Panc1 (cell line): Measurements from ENCODE around the gene WDR49. TPM values are rescaled to one million over a fixed set of nuclear protein-coding genes. Genes with fewer than 3 reads are reported as not detected.

ENCODE experiments used
- ATAC-seq: fragments of 200-7000 bp; cut with Tn5 transposase; 2 replicates; pipeline ENCODE4 v1.9.1; 2020; ENCODE audit warnings: mild to moderate bottlenecking, moderate library complexity
- BruUV-seq: library from RNA; stranded (reverse); fragments of 400-500 nt; replicated peaks from 2 replicates; lab custom pipeline; 2021; lab: Mats Ljungman, UMichigan
- CTCF ChIA-PET: fragments of 300-600 bp; sonication (Branson Sonifier 250); formaldehyde crosslinking; loops from one replicate; lab custom pipeline; 2022; ENCODE audit warnings: antibody characterized with exemption; lab: Charles Lee
- POLR2A ChIA-PET: fragments of 300-600 bp; sonication (Branson Sonifier 250); formaldehyde crosslinking; loops from one replicate; lab custom pipeline; 2022; ENCODE audit warnings: antibody characterized with exemption; lab: Charles Lee
- DNase-seq: peaks from one replicate; pipeline ENCODE4 v3.0.0-alpha.2; 2010; ENCODE audit warnings: low read depth, low spot score
- H3K27ac ChIP-seq: 2 replicates; pipeline ENCODE4 v1.5.1; 2011; ENCODE audit warnings: mild to moderate bottlenecking, low read length, inconsistent platforms
- H3K27me3 ChIP-seq: fragments of 200-500 bp; sonication (Bioruptor generic); 2 replicates; pipeline ENCODE4 v1.6.0; 2014; ENCODE audit warnings: low read length, inconsistent platforms; ENCODE audit not compliant: control insufficient read depth, insufficient read depth
- H3K36me3 ChIP-seq: fragments of 200-500 bp; sonication (Bioruptor generic); 2 replicates; pipeline ENCODE4 v1.5.1; 2014; ENCODE audit warnings: inconsistent platforms, mild to moderate bottlenecking, low read length, moderate library complexity; ENCODE audit not compliant: control insufficient read depth, insufficient read depth
- H3K4me1 ChIP-seq: 2 replicates; pipeline ENCODE4 v1.5.1; 2011; ENCODE audit warnings: inconsistent platforms, mild to moderate bottlenecking, low read length, moderate library complexity; ENCODE audit not compliant: control insufficient read depth, insufficient read depth
- H3K4me3 ChIP-seq, 2 experiments: 2 replicates each; pipeline ENCODE4 v1.5.1; 2011 to 2012; ENCODE audit warnings: low read depth in 2 of 2, low read length in 2 of 2, mild to moderate bottlenecking in 2 of 2, inconsistent platforms in 1 of 2, moderate library complexity in 1 of 2
- H3K9me3 ChIP-seq: fragments of 200-500 bp; sonication (Bioruptor generic); 2 replicates; pipeline ENCODE4 v1.5.1; 2014; ENCODE audit warnings: low read depth, mild to moderate bottlenecking, inconsistent platforms, low read length, moderate library complexity; ENCODE audit not compliant: control insufficient read depth, insufficient read depth
- CTCF ChIP-seq: fragments of 450-650 bp; IDR thresholded peaks from 2 replicates; pipeline ENCODE4 v1.5.1; 2017; ENCODE audit warnings: mild to moderate bottlenecking
- POLR2AphosphoS5 ChIP-seq: IDR thresholded peaks from 2 replicates; pipeline ENCODE4 v1.6.1; 2012; ENCODE audit warnings: mild to moderate bottlenecking, low read depth, low read length, moderate library complexity
- SIN3A ChIP-seq: IDR thresholded peaks from 2 replicates; pipeline ENCODE4 v1.6.1; 2012; ENCODE audit warnings: low read depth, mild to moderate bottlenecking, low read length, moderate library complexity, borderline replicate concordance; ENCODE audit not compliant: insufficient read depth
- TCF7L2 ChIP-seq: IDR thresholded peaks from 2 replicates; pipeline ENCODE4 v1.6.1; 2011; ENCODE audit warnings: mild to moderate bottlenecking, low read depth, low read length, inconsistent platforms
- in situ Hi-C: cut with HindIII; loops from 2 replicates; pipeline ENCODE4 v1.10.0; 2016; ENCODE audit warnings: low sequenced_read_pairs, low pct_unique_long_range_greater_than_20kb
- intact Hi-C: fragments of 100-400 bp; cut with micrococcal nuclease; formaldehyde crosslinking; loops from one replicate; pipeline ENCODE4 v1.10.0; 2022; ENCODE audit not compliant: unreplicated experiment
- total RNA-seq: library from RNA; stranded (reverse); gene quantifications from one replicate; pipeline ENCODE4 v1.2.1, GENCODE V29; 2021; ENCODE audit not compliant: unreplicated experiment
- TF ChIP-seq, protein P1 (sequence below), 2 experiments: IDR thresholded peaks; 2 replicates each; pipeline ENCODE4 v1.6.1; 2011 to 2012; ENCODE audit warnings: low read depth in 2 of 2, control low read depth in 1 of 2, low read length in 1 of 2, mild to moderate bottlenecking in 1 of 2, moderate library complexity in 1 of 2; ENCODE audit not compliant: insufficient read depth in 1 of 2

Gene WDR49
- total RNA-seq, 1 experiment from 2014 or later = 0.23 TPM

DNA sequence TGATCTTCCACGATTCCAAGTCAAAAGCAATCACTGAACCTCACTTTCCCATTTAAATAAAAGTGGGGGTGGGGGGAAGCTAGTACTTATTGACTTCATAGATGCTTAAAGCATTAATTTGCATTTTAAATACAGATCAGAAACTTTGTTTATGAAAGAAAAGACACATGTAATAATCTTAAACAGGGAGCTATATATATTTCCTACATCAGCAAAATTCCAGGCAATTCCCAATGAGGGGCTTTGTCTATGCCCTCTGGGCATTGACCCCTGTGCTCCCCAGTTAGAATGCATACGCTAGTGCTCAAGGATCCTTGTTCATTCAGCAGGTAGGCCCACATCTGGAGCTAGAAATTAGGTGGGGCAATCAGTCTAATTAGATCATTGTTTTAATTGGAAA is 199.9 kb downstream of the WDR49 start:
- no peaks in the 10 kb centered on the region for H3K36me3 ChIP-seq
- TF ChIP-seq TCF7L2 = no peak
- no peak for TF ChIP-seq SIN3A
- TF ChIP-seq CTCF = no peak
- TF ChIP-seq POLR2AphosphoS5 = no peak
- TF ChIP-seq, protein P1, sequence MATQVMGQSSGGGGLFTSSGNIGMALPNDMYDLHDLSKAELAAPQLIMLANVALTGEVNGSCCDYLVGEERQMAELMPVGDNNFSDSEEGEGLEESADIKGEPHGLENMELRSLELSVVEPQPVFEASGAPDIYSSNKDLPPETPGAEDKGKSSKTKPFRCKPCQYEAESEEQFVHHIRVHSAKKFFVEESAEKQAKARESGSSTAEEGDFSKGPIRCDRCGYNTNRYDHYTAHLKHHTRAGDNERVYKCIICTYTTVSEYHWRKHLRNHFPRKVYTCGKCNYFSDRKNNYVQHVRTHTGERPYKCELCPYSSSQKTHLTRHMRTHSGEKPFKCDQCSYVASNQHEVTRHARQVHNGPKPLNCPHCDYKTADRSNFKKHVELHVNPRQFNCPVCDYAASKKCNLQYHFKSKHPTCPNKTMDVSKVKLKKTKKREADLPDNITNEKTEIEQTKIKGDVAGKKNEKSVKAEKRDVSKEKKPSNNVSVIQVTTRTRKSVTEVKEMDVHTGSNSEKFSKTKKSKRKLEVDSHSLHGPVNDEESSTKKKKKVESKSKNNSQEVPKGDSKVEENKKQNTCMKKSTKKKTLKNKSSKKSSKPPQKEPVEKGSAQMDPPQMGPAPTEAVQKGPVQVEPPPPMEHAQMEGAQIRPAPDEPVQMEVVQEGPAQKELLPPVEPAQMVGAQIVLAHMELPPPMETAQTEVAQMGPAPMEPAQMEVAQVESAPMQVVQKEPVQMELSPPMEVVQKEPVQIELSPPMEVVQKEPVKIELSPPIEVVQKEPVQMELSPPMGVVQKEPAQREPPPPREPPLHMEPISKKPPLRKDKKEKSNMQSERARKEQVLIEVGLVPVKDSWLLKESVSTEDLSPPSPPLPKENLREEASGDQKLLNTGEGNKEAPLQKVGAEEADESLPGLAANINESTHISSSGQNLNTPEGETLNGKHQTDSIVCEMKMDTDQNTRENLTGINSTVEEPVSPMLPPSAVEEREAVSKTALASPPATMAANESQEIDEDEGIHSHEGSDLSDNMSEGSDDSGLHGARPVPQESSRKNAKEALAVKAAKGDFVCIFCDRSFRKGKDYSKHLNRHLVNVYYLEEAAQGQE (IDR thresholded peaks at IDR 0.05; ENCODE audit: insufficient read depth in 1 of 2, low read depth in 2 of 2, low read length in 1 of 2) = no peak
- H3K4me3 ChIP-seq = no peak overlapping the region
- POLR2A ChIA-PET = no interaction called here
- H3K9me3 ChIP-seq = no peaks in the 10 kb centered on the region
- DNase-seq = no peak
- CTCF ChIA-PET = interaction anchor here (0.6 kb wide), 1 partner anchor 50 kb away, joined by 10 read pairs; no protein-coding TSS in a partner anchor
- H3K27me3 ChIP-seq = no peaks in the 10 kb centered on the region
- intact Hi-C loops (no loop called here), in situ Hi-C loops (no loop called here)
- no peak for ATAC-seq
- no TSS peak for BruUV-seq
- no peaks in the 10 kb centered on the region for H3K4me1 ChIP-seq
- H3K27ac ChIP-seq = no peak overlapping the region

- no peak for ATAC-seq
- H3K27ac ChIP-seq = no peak overlapping the region
- no peaks in the 10 kb centered on the region for H3K4me1 ChIP-seq
- CTCF ChIA-PET = no interaction called here
- BruUV-seq = no TSS peak
- no peaks in the 10 kb centered on the region for H3K36me3 ChIP-seq
- in situ Hi-C loops (no loop called here), intact Hi-C loops (no loop called here)
- DNase-seq = no peak
- TF ChIP-seq CTCF (no peak), TCF7L2 (no peak), POLR2AphosphoS5 (no peak), SIN3A (no peak)
- TF ChIP-seq, protein P1 (IDR thresholded peaks at IDR 0.05; ENCODE audit: insufficient read depth in 1 of 2, low read depth in 2 of 2, low read length in 1 of 2) = no peak
- POLR2A ChIA-PET = no interaction called here
- no peaks in the 10 kb centered on the region for H3K9me3 ChIP-seq
- H3K27me3 ChIP-seq = no peaks in the 10 kb centered on the region
- H3K4me3 ChIP-seq = no peak overlapping the region
Observed at GRCh38 chr3:167451282-167451681, 202.5 kb downstream of the WDR49 start.
